Measurements from ENCODE around the gene GNB2. TPM values are rescaled to one million over a fixed set of nuclear protein-coding genes. Genes with fewer than 3 reads are reported as not detected.
A peak's percentile ranks its signal among the peaks of the same experiment; 100 is the strongest.

GNB2 gene
- total RNA-seq, 1 experiment from 2014 or later = 299 TPM

DNA sequence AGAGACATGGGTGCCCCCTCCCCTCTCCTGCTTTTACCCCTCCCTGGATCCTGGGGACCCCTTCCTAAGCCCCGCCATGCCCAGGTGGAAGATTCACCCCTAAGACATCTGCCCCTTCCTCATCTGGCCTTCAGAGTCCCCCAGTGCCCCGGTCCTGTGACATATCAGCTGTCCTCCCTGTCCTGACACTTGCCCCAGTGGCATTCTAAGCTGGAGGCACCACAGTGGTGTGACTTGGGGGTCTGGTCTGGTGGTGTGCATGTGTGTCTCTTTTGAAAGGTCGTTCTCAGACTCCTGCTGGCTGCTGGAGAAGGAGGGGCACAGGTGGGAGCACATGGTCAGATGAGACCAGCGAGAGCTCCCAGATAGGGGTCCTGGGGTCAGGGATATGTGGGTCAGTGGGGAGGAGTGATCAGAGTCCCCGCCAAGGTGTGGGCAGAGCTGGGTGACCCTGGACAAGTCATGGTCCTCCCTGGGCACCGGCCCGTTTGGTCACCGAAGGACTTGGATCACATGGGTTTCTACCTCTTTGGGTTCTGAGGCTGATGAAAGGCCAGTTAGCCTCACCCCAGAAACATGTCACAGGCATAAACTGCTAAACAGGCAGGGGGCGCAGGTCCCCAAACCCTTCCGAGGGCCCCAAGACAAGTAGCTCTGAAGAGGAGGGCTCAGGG, 31.5 kb upstream of the GNB2 start:
- ChIA-PET CTCF (interaction anchor here (0.9 kb wide), 1 partner anchor 49 kb away, joined by 3 read pairs; no protein-coding TSS in a partner anchor), POLR2A (ENCODE audit: unreplicated experiment) (no interaction called here)
- Histone ChIP-seq H3K36me3 (ENCODE audit: low read depth) (no peaks in the 10 kb centered on the region), H3K9me2 (ENCODE audit: insufficient read depth) (no peaks in the 10 kb centered on the region), H4K20me1 (ENCODE audit: insufficient read depth) (no peaks in the 10 kb centered on the region), H3K4me2 (no peak overlapping the region), H3K4me1 (replicated peaks; ENCODE audit: insufficient read depth) (no peaks in the 10 kb centered on the region), H2AFZ (no peak overlapping the region), H3K27ac (no peak overlapping the region), H3K79me2 (ENCODE audit: low read depth) (no peaks in the 10 kb centered on the region), H3F3A (ENCODE audit: insufficient read depth, low read depth) (peaks cover 7% of the 10 kb centered on the region; the same call in 1 of the 2 replicates), H3K9me3 (ENCODE audit: insufficient read depth, low read depth) (no peaks in the 10 kb centered on the region), H3K4me3 (no peak overlapping the region), H3K27me3 (ENCODE audit: insufficient read depth, low read depth) (no peaks in the 10 kb centered on the region)
- BruUV-seq (replicated peaks) = no TSS peak
- no peak for DNase-seq
- TF ChIP-seq CTCF (conservative IDR thresholded peaks at IDR 0.05) (no peak), EZH2 (IDR thresholded peaks at IDR 0.05; ENCODE audit: low read depth) (no peak)
- intact Hi-C loops (cut with micrococcal nuclease; ENCODE audit: unreplicated experiment) = no loop called here

- CTCF ChIA-PET = interaction anchor here (0.9 kb wide), 1 partner anchor 49 kb away, joined by 3 read pairs; no protein-coding TSS in a partner anchor
These were observed 31.0 kb upstream of the GNB2 start for GRCh38 chr7:100642534-100642907.

More at GRCh38 chr7:100642534-100642907, 31.0 kb upstream of the GNB2 start:
- peak in 1 of 2 experiments; percentile 39 for DNase-seq
- POLR2A ChIA-PET (ENCODE audit: unreplicated experiment) = no interaction called here
- Histone ChIP-seq H3K79me2 (ENCODE audit: low read depth) (no peaks in the 10 kb centered on the region), H3K36me3 (ENCODE audit: low read depth) (no peaks in the 10 kb centered on the region), H3K4me1 (replicated peaks; ENCODE audit: insufficient read depth) (no peaks in the 10 kb centered on the region), H3F3A (ENCODE audit: insufficient read depth, low read depth) (peaks cover 7% of the 10 kb centered on the region; the same call in 1 of the 2 replicates), H3K27ac (no peak overlapping the region), H3K9me2 (ENCODE audit: insufficient read depth) (no peaks in the 10 kb centered on the region), H4K20me1 (ENCODE audit: insufficient read depth) (no peaks in the 10 kb centered on the region), H2AFZ (no peak overlapping the region), H3K4me2 (no peak overlapping the region), H3K27me3 (ENCODE audit: insufficient read depth, low read depth) (no peaks in the 10 kb centered on the region), H3K9me3 (ENCODE audit: insufficient read depth, low read depth) (no peaks in the 10 kb centered on the region), H3K4me3 (no peak overlapping the region)
- TF ChIP-seq CTCF (conservative IDR thresholded peaks at IDR 0.05) = no peak
- no peak for TF ChIP-seq EZH2 (IDR thresholded peaks at IDR 0.05; ENCODE audit: low read depth)
- no TSS peak for BruUV-seq (replicated peaks)
- intact Hi-C loops (cut with micrococcal nuclease; ENCODE audit: unreplicated experiment) = no loop called here

Data from PC-9 (cell line).